Mesenchymal stem cell (in vitro differentiated cells and primary cell): Measurements from ENCODE around the gene SLC17A3.

ENCODE experiments used
- DNase-seq: peaks from one replicate; pipeline ENCODE4 v3.0.0-alpha.2; 2013
- H2AFZ ChIP-seq: one replicate; pipeline ENCODE4 v1.6.1; 2013; ENCODE audit warnings: low read depth, mild to moderate bottlenecking, control low read depth, inconsistent platforms, low read length, moderate library complexity
- H2AK5ac ChIP-seq: 2 replicates; pipeline ENCODE4 v1.6.1; 2013; ENCODE audit warnings: low read length, moderate library complexity, mild to moderate bottlenecking, inconsistent platforms; ENCODE audit not compliant: severe bottlenecking
- H2BK120ac ChIP-seq: one replicate; pipeline ENCODE4 v1.6.1; 2013; ENCODE audit warnings: low read depth, mild to moderate bottlenecking, inconsistent platforms, low read length, moderate library complexity
- H2BK12ac ChIP-seq, 2 experiments: one replicate each; pipeline ENCODE4 v1.6.1; 2013; ENCODE audit warnings: inconsistent platforms in 2 of 2, low read length in 2 of 2, mild to moderate bottlenecking in 2 of 2, moderate library complexity in 2 of 2, control low read depth in 1 of 2
- H2BK15ac ChIP-seq: one replicate; pipeline ENCODE4 v1.6.1; 2013; ENCODE audit warnings: mild to moderate bottlenecking, low read depth, inconsistent platforms; ENCODE audit not compliant: poor library complexity, severe bottlenecking
- H2BK5ac ChIP-seq: 2 replicates; pipeline ENCODE4 v1.6.1; 2013; ENCODE audit warnings: low read depth, mild to moderate bottlenecking, low read length, control low read depth, inconsistent platforms; ENCODE audit not compliant: poor library complexity, severe bottlenecking
- H3K14ac ChIP-seq, 2 experiments: one replicate each; pipeline ENCODE4 v1.6.1; 2013; ENCODE audit warnings: inconsistent platforms in 2 of 2, low read length in 2 of 2, control low read depth in 1 of 2, mild to moderate bottlenecking in 1 of 2, moderate library complexity in 1 of 2
- H3K18ac ChIP-seq, 2 experiments: one replicate each; pipeline ENCODE4 v1.6.1; 2013; ENCODE audit warnings: inconsistent platforms in 2 of 2, low read length in 2 of 2, control low read depth in 1 of 2, low read depth in 1 of 2, mild to moderate bottlenecking in 1 of 2
- H3K23ac ChIP-seq, 2 experiments: one replicate each; pipeline ENCODE4 v1.6.1; 2013; ENCODE audit warnings: inconsistent platforms in 2 of 2, low read length in 2 of 2, mild to moderate bottlenecking in 2 of 2, moderate library complexity in 2 of 2, control low read depth in 1 of 2
- H3K27ac ChIP-seq: 2 replicates; pipeline ENCODE4 v1.5.1; 2013; ENCODE audit warnings: mild to moderate bottlenecking, moderate library complexity, low read length, control low read depth, inconsistent platforms; ENCODE audit not compliant: poor library complexity, severe bottlenecking
- H3K27me3 ChIP-seq, 2 experiments: 2 replicates each; pipeline versions ENCODE4 v1.6.1 to v1.7.0; 2013; ENCODE audit warnings: low read length in 2 of 2, mild to moderate bottlenecking in 2 of 2, moderate library complexity in 2 of 2, control low read depth in 1 of 2, inconsistent platforms in 1 of 2; ENCODE audit not compliant: control insufficient read depth in 1 of 2, insufficient read depth in 1 of 2
- H3K36me3 ChIP-seq, 2 experiments: 2 replicates each; pipeline versions ENCODE4 v1.6.1 to v1.7.0; 2013; ENCODE audit warnings: low read length in 2 of 2, control low read depth in 1 of 2, inconsistent platforms in 1 of 2, low read depth in 1 of 2, mild to moderate bottlenecking in 1 of 2; ENCODE audit not compliant: insufficient read depth in 2 of 2, control insufficient read depth in 1 of 2
- H3K4ac ChIP-seq, 2 experiments: one replicate each; pipeline ENCODE4 v1.6.1; 2013; ENCODE audit warnings: inconsistent platforms in 2 of 2, low read length in 2 of 2, mild to moderate bottlenecking in 2 of 2, moderate library complexity in 2 of 2, control low read depth in 1 of 2, low read depth in 1 of 2
- H3K4me1 ChIP-seq: 2 replicates; pipeline ENCODE4 v1.6.1; 2013; ENCODE audit warnings: low read depth, low read length, control low read depth; ENCODE audit not compliant: control insufficient read depth, insufficient read depth
- H3K4me2 ChIP-seq: 2 replicates; pipeline ENCODE4 v1.6.1; 2013; ENCODE audit warnings: low read length, mild to moderate bottlenecking, inconsistent platforms; ENCODE audit not compliant: poor library complexity, severe bottlenecking
- H3K4me3 ChIP-seq, 2 experiments: 2 replicates each; pipeline versions ENCODE4 v1.5.1 to v1.7.0; 2013; ENCODE audit warnings: low read length in 2 of 2, mild to moderate bottlenecking in 2 of 2, control low read depth in 1 of 2, low read depth in 1 of 2; ENCODE audit not compliant: insufficient read depth in 1 of 2
- H3K79me1 ChIP-seq: replicated peaks from 2 replicates; pipeline ENCODE4 v1.6.1; 2013; ENCODE audit warnings: mild to moderate bottlenecking, control low read depth, low read length, inconsistent platforms; ENCODE audit not compliant: poor library complexity, severe bottlenecking
- H3K9ac ChIP-seq: 2 replicates; pipeline ENCODE4 v1.7.0; 2013; ENCODE audit warnings: mild to moderate bottlenecking, low read length, moderate library complexity
- H3K9me3 ChIP-seq: 2 replicates; pipeline ENCODE4 v1.7.0; 2013; ENCODE audit warnings: mild to moderate bottlenecking, low read length; ENCODE audit not compliant: control insufficient read depth
- H4K8ac ChIP-seq: one replicate; pipeline ENCODE4 v1.6.1; 2013; ENCODE audit warnings: inconsistent platforms, mild to moderate bottlenecking, low read length, moderate library complexity
- H4K91ac ChIP-seq: one replicate; pipeline ENCODE4 v1.6.1; 2013; ENCODE audit warnings: mild to moderate bottlenecking, low read length, inconsistent platforms
- WGBS: methylation state at CpG from one replicate; pipeline ENCODE4 v1.1.7; 2013; ENCODE audit warnings: mixed read lengths; 5-methylcytosine and 5-hydroxymethylcytosine counted together

SLC17A3 gene

GRCh38 chr6:25883536-25883935 is 9.5 kb upstream of the SLC17A3 start:
- no peak overlapping the region for H3K4me3 ChIP-seq
- no peaks in the 10 kb centered on the region for H3K79me1 ChIP-seq
- H2BK15ac ChIP-seq, result no peak overlapping the region
- no peak overlapping the region for H3K9ac ChIP-seq
- H3K4me1 ChIP-seq, result peaks cover 4% of the 10 kb centered on the region
- peak overlapping the region; percentile 92 for H2AK5ac ChIP-seq
- DNase-seq, result peak; percentile 13
- no peaks in the 10 kb centered on the region for H3K9me3 ChIP-seq
- H3K27me3 ChIP-seq, result no peaks in the 10 kb centered on the region
- no peak overlapping the region for H2BK12ac ChIP-seq
- no peak overlapping the region for H2BK120ac ChIP-seq
- 79% methylated on average over 1 of the region's 1 CpG for WGBS
- H3K4me2 ChIP-seq, result no peak overlapping the region
- H3K27ac ChIP-seq, result peak overlapping the region; percentile 99
- peaks cover 0 to 5% of the 10 kb centered on the region in 2 experiments for H3K36me3 ChIP-seq
- no peak overlapping the region for H4K91ac ChIP-seq
- H3K23ac ChIP-seq, result no peak overlapping the region
- no peak overlapping the region for H4K8ac ChIP-seq
- peak overlapping the region; percentile 86 for H2BK5ac ChIP-seq
- no peak overlapping the region for H3K18ac ChIP-seq
- no peak overlapping the region for H2AFZ ChIP-seq
- no peak overlapping the region for H3K4ac ChIP-seq
- no peak overlapping the region for H3K14ac ChIP-seq

GRCh38 chr6:25882051-25882496 is 8.0 kb upstream of the SLC17A3 start:
- 60% methylated on average over 28 of the region's 28 CpGs for WGBS
- Histone ChIP-seq H3K14ac (peak overlapping the region in 1 of 2 experiments; percentile 55), H3K4ac (no peak overlapping the region), H3K79me1 (no peaks in the 10 kb centered on the region), H3K18ac (no peak overlapping the region), H3K36me3 (peaks cover 0 to 5% of the 10 kb centered on the region in 2 experiments), H2BK120ac (no peak overlapping the region), H4K91ac (no peak overlapping the region), H3K27me3 (no peaks in the 10 kb centered on the region), H2AK5ac (peak overlapping the region; percentile 97), H2BK5ac (peak overlapping the region; percentile 33), H3K9me3 (no peaks in the 10 kb centered on the region), H3K4me2 (no peak overlapping the region), H4K8ac (no peak overlapping the region), H3K4me1 (peaks cover 4% of the 10 kb centered on the region), H2AFZ (no peak overlapping the region), H3K27ac (no peak overlapping the region), H3K9ac (no peak overlapping the region), H3K23ac (no peak overlapping the region), H3K4me3 (peak overlapping the region in 1 of 2 experiments; percentile 49), H2BK15ac (peak overlapping the region; percentile 26), H2BK12ac (no peak overlapping the region)
- DNase-seq, result no peak

- Histone ChIP-seq H3K36me3 (peaks cover 0 to 5% of the 10 kb centered on the region in 2 experiments), H3K9me3 (no peaks in the 10 kb centered on the region), H3K23ac (no peak overlapping the region), H4K8ac (no peak overlapping the region), H2BK15ac (no peak overlapping the region), H3K9ac (no peak overlapping the region), H3K27me3 (no peaks in the 10 kb centered on the region), H2BK5ac (no peak overlapping the region), H3K79me1 (no peaks in the 10 kb centered on the region), H3K4ac (no peak overlapping the region), H3K27ac (no peak overlapping the region), H3K4me2 (no peak overlapping the region), H2BK120ac (no peak overlapping the region), H3K18ac (no peak overlapping the region), H2AFZ (no peak overlapping the region), H3K4me3 (no peak overlapping the region), H3K14ac (no peak overlapping the region), H2AK5ac (no peak overlapping the region), H3K4me1 (peaks cover 7% of the 10 kb centered on the region), H2BK12ac (no peak overlapping the region), H4K91ac (no peak overlapping the region)
- DNase-seq, result no peak
- WGBS, result 100% methylated on average over 2 of the region's 4 CpGs
These were observed 6.6 kb upstream of the SLC17A3 start for GRCh38 chr6:25880601-25881000.

- Histone ChIP-seq H2BK5ac (no peak overlapping the region), H2BK15ac (no peak overlapping the region), H3K14ac (no peak overlapping the region), H3K23ac (no peak overlapping the region), H3K9ac (no peak overlapping the region), H3K4me3 (no peak overlapping the region), H3K4me2 (no peak overlapping the region), H3K79me1 (no peaks in the 10 kb centered on the region), H2AFZ (no peak overlapping the region), H2AK5ac (no peak overlapping the region), H3K4me1 (peaks cover 6% of the 10 kb centered on the region), H3K27me3 (no peaks in the 10 kb centered on the region), H4K8ac (no peak overlapping the region), H4K91ac (no peak overlapping the region), H3K9me3 (no peaks in the 10 kb centered on the region), H3K36me3 (peaks cover 0 to 5% of the 10 kb centered on the region in 2 experiments), H3K27ac (no peak overlapping the region), H3K18ac (no peak overlapping the region), H2BK120ac (no peak overlapping the region), H2BK12ac (no peak overlapping the region), H3K4ac (no peak overlapping the region)
- DNase-seq, result no peak
- 98% methylated on average over 1 of the region's 2 CpGs for WGBS
These were observed 4.8 kb upstream of the SLC17A3 start for GRCh38 chr6:25878721-25879322.
